Measurements from ENCODE around the gene CFAP141. TPM values are rescaled to one million over a fixed set of nuclear protein-coding genes. Genes with fewer than 3 reads are reported as not detected.

Gene CFAP141
- total RNA-seq, 2 donors from 2014 or later, result not detected

GRCh38 chr1:154190550-154190949, 15.6 kb downstream of the CFAP141 start:
- peak; percentile 10 for TF ChIP-seq POLR2AphosphoS5 (IDR thresholded peaks at IDR 0.05)
- TF ChIP-seq, protein P1, sequence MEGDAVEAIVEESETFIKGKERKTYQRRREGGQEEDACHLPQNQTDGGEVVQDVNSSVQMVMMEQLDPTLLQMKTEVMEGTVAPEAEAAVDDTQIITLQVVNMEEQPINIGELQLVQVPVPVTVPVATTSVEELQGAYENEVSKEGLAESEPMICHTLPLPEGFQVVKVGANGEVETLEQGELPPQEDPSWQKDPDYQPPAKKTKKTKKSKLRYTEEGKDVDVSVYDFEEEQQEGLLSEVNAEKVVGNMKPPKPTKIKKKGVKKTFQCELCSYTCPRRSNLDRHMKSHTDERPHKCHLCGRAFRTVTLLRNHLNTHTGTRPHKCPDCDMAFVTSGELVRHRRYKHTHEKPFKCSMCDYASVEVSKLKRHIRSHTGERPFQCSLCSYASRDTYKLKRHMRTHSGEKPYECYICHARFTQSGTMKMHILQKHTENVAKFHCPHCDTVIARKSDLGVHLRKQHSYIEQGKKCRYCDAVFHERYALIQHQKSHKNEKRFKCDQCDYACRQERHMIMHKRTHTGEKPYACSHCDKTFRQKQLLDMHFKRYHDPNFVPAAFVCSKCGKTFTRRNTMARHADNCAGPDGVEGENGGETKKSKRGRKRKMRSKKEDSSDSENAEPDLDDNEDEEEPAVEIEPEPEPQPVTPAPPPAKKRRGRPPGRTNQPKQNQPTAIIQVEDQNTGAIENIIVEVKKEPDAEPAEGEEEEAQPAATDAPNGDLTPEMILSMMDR (IDR thresholded peaks at IDR 0.05), result no peak
- Histone ChIP-seq H3K9me3 (no peaks in the 10 kb centered on the region), H3K4me1 (replicated peaks) (no peaks in the 10 kb centered on the region), H3K36me3 (no peaks in the 10 kb centered on the region), H3K4me3 (no peak overlapping the region), H3K27me3 (replicated peaks; ENCODE audit: insufficient read depth) (no peaks in the 10 kb centered on the region), H3K27ac (no peak overlapping the region)
- intact Hi-C loops (cut with DNase I), result loop anchor here (10.0 kb wide), 1 partner anchor 144 kb away; no protein-coding TSS in a partner anchor
- no peak for DNase-seq (ENCODE audit: low spot score)
- 6% methylated on average over 1 of the region's 1 CpG for WGBS

- Histone ChIP-seq H3K27ac (no peak overlapping the region), H3K36me3 (no peaks in the 10 kb centered on the region), H3K4me1 (replicated peaks) (no peaks in the 10 kb centered on the region), H3K4me3 (no peak overlapping the region), H3K27me3 (replicated peaks; ENCODE audit: insufficient read depth) (no peaks in the 10 kb centered on the region), H3K9me3 (no peaks in the 10 kb centered on the region)
- intact Hi-C loops (cut with DNase I), result loop anchor here (10.0 kb wide), 1 partner anchor 192 kb away; the partner anchor contains the start of gene RPS27
- WGBS, result 16% methylated on average over 2 of the region's 2 CpGs
- no peak for DNase-seq (ENCODE audit: low spot score)
- TF ChIP-seq, protein P1 (IDR thresholded peaks at IDR 0.05), result no peak
- TF ChIP-seq POLR2A (IDR thresholded peaks at IDR 0.05) (no peak), POLR2AphosphoS5 (IDR thresholded peaks at IDR 0.05) (peak; percentile 18)
These were observed 19.2 kb downstream of the CFAP141 start for GRCh38 chr1:154186852-154187501.

GRCh38 chr1:154186177-154186576, 20.0 kb downstream of the CFAP141 start:
- Histone ChIP-seq H3K27me3 (replicated peaks; ENCODE audit: insufficient read depth) (no peaks in the 10 kb centered on the region), H3K9me3 (no peaks in the 10 kb centered on the region), H3K27ac (no peak overlapping the region), H3K4me1 (replicated peaks) (no peaks in the 10 kb centered on the region), H3K36me3 (no peaks in the 10 kb centered on the region), H3K4me3 (no peak overlapping the region)
- TF ChIP-seq POLR2AphosphoS5 (IDR thresholded peaks at IDR 0.05), result peak; percentile 15
- TF ChIP-seq, protein P1 (IDR thresholded peaks at IDR 0.05), result peak in 2 of 4 experiments; percentile 33 to 51
- no peak for TF ChIP-seq POLR2A (IDR thresholded peaks at IDR 0.05)
- peak; percentile 39 for DNase-seq (ENCODE audit: low spot score)
- intact Hi-C loops (cut with DNase I), result loop anchor here (10.0 kb wide), 1 partner anchor 191 kb away; the partner anchor contains the start of gene RPS27
- WGBS, result 37% methylated on average over 1 of the region's 1 CpG

- no peaks in the 10 kb centered on the region for H3K36me3 ChIP-seq
- no peaks in the 10 kb centered on the region for H3K9me3 ChIP-seq
- peak; percentile 100 for TF ChIP-seq POLR2A (IDR thresholded peaks at IDR 0.05)
- TF ChIP-seq, protein P1 (IDR thresholded peaks at IDR 0.05), result peak in 3 of 4 experiments; percentile 11 to 65 (median 51)
- TF ChIP-seq POLR2AphosphoS5 (IDR thresholded peaks at IDR 0.05), result peak; percentile 100
- peak overlapping the region; percentile 86 to 87 for H3K27ac ChIP-seq
- peak overlapping the region; percentile 58 to 89 for H3K4me3 ChIP-seq
- intact Hi-C loops (cut with DNase I), result loop anchor here (10.0 kb wide), 1 partner anchor 188 kb away; the partner anchor contains the start of gene RPS27
- H3K27me3 ChIP-seq (replicated peaks; ENCODE audit: insufficient read depth), result no peaks in the 10 kb centered on the region
- WGBS, result 5% methylated on average over 41 of the region's 41 CpGs
- peak; percentile 96 for DNase-seq (ENCODE audit: low spot score)
- no peaks in the 10 kb centered on the region for H3K4me1 ChIP-seq (replicated peaks)
These were observed 22.9 kb downstream of the CFAP141 start for GRCh38 chr1:154183046-154183915.
